H1 (cell line): Measurements from ENCODE around the gene GPR39. TPM values are rescaled to one million over a fixed set of nuclear protein-coding genes. Genes with fewer than 3 reads are reported as not detected.

Experiments
- CTCF ChIA-PET: fragments of 300-600 bp; sonication (Branson Sonifier 250); formaldehyde crosslinking; loops from one replicate; lab custom pipeline; 2021; ENCODE audit not compliant: partially characterized antibody; lab: Charles Lee
- POLR2A ChIA-PET: fragments of 300-600 bp; sonication (Branson Sonifier 250); formaldehyde crosslinking; loops from one replicate; lab custom pipeline; 2021; ENCODE audit warnings: inconsistent platforms; ENCODE audit not compliant: partially characterized antibody; lab: Charles Lee
- DNase-seq, 2 experiments: peaks; one replicate each; pipeline versions ENCODE4 v3.0.0 to v3.0.0-alpha.2; 2010 to 2022; ENCODE audit warnings: low spot score in 2 of 2, low read depth in 1 of 2, mixed read lengths in 1 of 2
- FAIRE-seq: peaks from 2 replicates; lab custom pipeline; 2011; peaks lifted over from hg19 to GRCh38; lab: Jason Lieb, UNC
- H2AFZ ChIP-seq: 2 replicates; pipeline ENCODE4 v1.8.1; 2012; ENCODE audit warnings: low read length, inconsistent platforms
- H2AK5ac ChIP-seq: 2 replicates; pipeline ENCODE4 v1.6.1; 2013; ENCODE audit warnings: low read depth, low read length
- H2BK120ac ChIP-seq: replicated peaks from 2 replicates; pipeline ENCODE3; 2013; ENCODE audit warnings: low read depth, low read length, inconsistent platforms
- H2BK12ac ChIP-seq: 2 replicates; pipeline ENCODE4 v1.6.1; 2013; ENCODE audit warnings: low read depth, low read length
- H2BK15ac ChIP-seq: 2 replicates; pipeline ENCODE4 v1.6.1; 2013; ENCODE audit warnings: low read length
- H2BK20ac ChIP-seq: 2 replicates; pipeline ENCODE4 v1.6.1; 2013; ENCODE audit warnings: low read length
- H2BK5ac ChIP-seq: 2 replicates; pipeline ENCODE4 v1.6.1; 2013; ENCODE audit warnings: low read depth, low read length
- H3K14ac ChIP-seq: 2 replicates; pipeline ENCODE4 v1.6.1; 2013; ENCODE audit warnings: inconsistent platforms; ENCODE audit not compliant: insufficient read length
- H3K18ac ChIP-seq: 2 replicates; pipeline ENCODE4 v1.6.1; 2013; ENCODE audit warnings: low read length; ENCODE audit errors: extremely low read depth
- H3K23ac ChIP-seq: 2 replicates; pipeline ENCODE4 v1.6.1; 2013; ENCODE audit warnings: inconsistent platforms; ENCODE audit not compliant: insufficient read length
- H3K23me2 ChIP-seq: 2 replicates; pipeline ENCODE4 v1.6.1; 2013; ENCODE audit warnings: low read depth, low read length
- H3K27ac ChIP-seq: 2 replicates; pipeline ENCODE4 v1.6.1; 2011; ENCODE audit warnings: low read depth, low read length, inconsistent platforms
- H3K27me3 ChIP-seq, 4 experiments: replicated peaks in 1 of 4; 1 replicate in 1 of 4; 2 replicates in 3 of 4; pipeline versions ENCODE4 v1.6.1 to v1.8.1; 2011 to 2013; ENCODE audit warnings: low read length in 3 of 4, mild to moderate bottlenecking in 3 of 4, inconsistent platforms in 2 of 4, mixed read lengths in 2 of 4, moderate library complexity in 1 of 4; ENCODE audit not compliant: control insufficient read depth in 3 of 4, insufficient read depth in 3 of 4; ENCODE audit errors: extremely low read depth in 1 of 4
- H3K36me3 ChIP-seq, 4 experiments: 2 replicates each; pipeline versions ENCODE4 v1.6.1 to v1.8.1; 2011 to 2013; ENCODE audit warnings: mild to moderate bottlenecking in 4 of 4, low read length in 3 of 4, moderate library complexity in 2 of 4, control low read depth in 1 of 4, inconsistent platforms in 1 of 4; ENCODE audit not compliant: insufficient read depth in 4 of 4, control insufficient read depth in 2 of 4
- H3K4ac ChIP-seq: replicated peaks from 2 replicates; pipeline ENCODE3; 2013; ENCODE audit warnings: low read length, low read depth, mixed read lengths, inconsistent platforms; ENCODE audit not compliant: insufficient read length
- H3K4me1 ChIP-seq, 4 experiments: replicated peaks in 1 of 4; 1 replicate in 1 of 4; 2 replicates in 3 of 4; pipeline versions ENCODE4 v1.6.1 to v1.8.1; 2011 to 2013; ENCODE audit warnings: low read length in 3 of 4, inconsistent platforms in 2 of 4, mixed read lengths in 1 of 4; ENCODE audit not compliant: insufficient read depth in 4 of 4, control insufficient read depth in 3 of 4
- H3K4me2 ChIP-seq, 2 experiments: 2 replicates each; pipeline versions ENCODE4 v1.6.1 to v1.8.1; 2011 to 2013; ENCODE audit warnings: low read depth in 2 of 2, low read length in 2 of 2, control low read depth in 1 of 2, inconsistent platforms in 1 of 2, mild to moderate bottlenecking in 1 of 2; ENCODE audit not compliant: insufficient read depth in 1 of 2
- H3K4me3 ChIP-seq, 4 experiments: fragments of 200-600, 300-600 bp in 1 of 4; sonication (generic), shearing (Covaris generic), sonication (Bioruptor Twin) in 1 of 4; 2 replicates each; pipeline versions ENCODE4 v1.5.1 to v1.8.1; 2011 to 2016; ENCODE audit warnings: low read length in 4 of 4, low read depth in 3 of 4, control low read depth in 2 of 4, inconsistent platforms in 2 of 4, mild to moderate bottlenecking in 2 of 4, mixed read lengths in 1 of 4, moderate library complexity in 1 of 4; ENCODE audit not compliant: insufficient read depth in 2 of 4; ENCODE audit errors: extremely low read depth in 1 of 4
- H3K56ac ChIP-seq: replicated peaks from 2 replicates; pipeline ENCODE3; 2013; ENCODE audit warnings: low read depth, mild to moderate bottlenecking, mixed read lengths, low read length, inconsistent platforms; ENCODE audit not compliant: insufficient read length
- H3K79me1 ChIP-seq: 2 replicates; pipeline ENCODE4 v1.6.1; 2013; ENCODE audit warnings: low read depth, low read length, control low read depth
- H3K79me2 ChIP-seq, 2 experiments: 2 replicates each; pipeline versions ENCODE4 v1.6.1 to v1.8.1; 2012 to 2013; ENCODE audit warnings: low read length in 2 of 2, mild to moderate bottlenecking in 2 of 2, inconsistent platforms in 1 of 2; ENCODE audit not compliant: insufficient read depth in 2 of 2, control insufficient read depth in 1 of 2
- H3K9ac ChIP-seq, 4 experiments: replicated peaks in 1 of 4; 1 replicate in 1 of 4; 2 replicates in 3 of 4; pipeline versions ENCODE4 v1.6.1 to v1.8.1; 2011 to 2013; ENCODE audit warnings: low read depth in 3 of 4, low read length in 3 of 4, control low read depth in 2 of 4, mild to moderate bottlenecking in 2 of 4, moderate library complexity in 2 of 4, inconsistent platforms in 1 of 4; ENCODE audit errors: extremely low read depth in 1 of 4
- H3K9me3 ChIP-seq, 2 experiments: 2 replicates each; pipeline versions ENCODE4 v1.6.1 to v1.8.1; 2012 to 2013; ENCODE audit warnings: mild to moderate bottlenecking in 2 of 2, moderate library complexity in 2 of 2, control low read depth in 1 of 2, inconsistent platforms in 1 of 2, low read depth in 1 of 2, low read length in 1 of 2, mixed read lengths in 1 of 2; ENCODE audit not compliant: insufficient read depth in 2 of 2
- H4K20me1 ChIP-seq, 2 experiments: replicated peaks in 1 of 2; 2 replicates each; pipeline versions ENCODE3 to v1.8.1; 2011 to 2013; ENCODE audit warnings: inconsistent platforms in 2 of 2, low read length in 2 of 2, mild to moderate bottlenecking in 1 of 2; ENCODE audit not compliant: insufficient read depth in 2 of 2, control insufficient read depth in 1 of 2
- H4K5ac ChIP-seq: 2 replicates; pipeline ENCODE4 v1.6.1; 2013; ENCODE audit warnings: low read length, low read depth, mixed read lengths, inconsistent platforms; ENCODE audit not compliant: insufficient read length
- H4K8ac ChIP-seq: 2 replicates; pipeline ENCODE4 v1.8.0; 2013; ENCODE audit warnings: mild to moderate bottlenecking, moderate library complexity, low read length, inconsistent platforms; ENCODE audit not compliant: insufficient read depth; ENCODE audit errors: extremely low read depth
- H4K91ac ChIP-seq: replicated peaks from 2 replicates; pipeline ENCODE3; 2013; ENCODE audit warnings: low read length, mixed read lengths, inconsistent platforms; ENCODE audit not compliant: insufficient read length
- ATF3 ChIP-seq: IDR thresholded peaks from 2 replicates; pipeline ENCODE4 v1.6.1; 2011; ENCODE audit warnings: low read depth, mild to moderate bottlenecking, low read length; ENCODE audit not compliant: insufficient read depth
- CREB1 ChIP-seq: IDR thresholded peaks from 2 replicates; pipeline ENCODE4 v1.6.1; 2012; ENCODE audit warnings: inconsistent platforms
- E2F6 ChIP-seq: IDR thresholded peaks from 2 replicates; pipeline ENCODE4 v1.6.1; 2012; ENCODE audit warnings: inconsistent platforms
- GTF2F1 ChIP-seq: IDR thresholded peaks from 2 replicates; pipeline ENCODE4 v1.6.1; 2012; ENCODE audit warnings: low read depth, low read length, improper control_type of control experiment, borderline replicate concordance
- HDAC2 ChIP-seq, 2 experiments: fragments of 300-600 bp in 1 of 2; sonication (generic) in 1 of 2; IDR thresholded peaks; 2 replicates each; pipeline ENCODE4 v1.6.1; 2011 to 2012; ENCODE audit warnings: low read depth in 2 of 2, low read length in 2 of 2, mild to moderate bottlenecking in 2 of 2, moderate library complexity in 2 of 2, borderline replicate concordance in 1 of 2, inconsistent platforms in 1 of 2
- NANOG ChIP-seq: IDR thresholded peaks from 2 replicates; pipeline ENCODE4 v1.6.1; 2011; ENCODE audit warnings: low read length, low read depth, mild to moderate bottlenecking, inconsistent platforms; ENCODE audit not compliant: insufficient read depth, poor library complexity, severe bottlenecking
- NRF1 ChIP-seq: IDR thresholded peaks from 2 replicates; pipeline ENCODE4 v1.6.1; 2011; ENCODE audit warnings: mild to moderate bottlenecking, low read depth, low read length, improper control_type of control experiment
- PHF8 ChIP-seq: fragments of 200-600 bp; sonication (generic); conservative IDR thresholded peaks from 2 replicates; pipeline ENCODE4 v1.7.1; 2012; ENCODE audit warnings: low read depth, mild to moderate bottlenecking, inconsistent platforms, low read length, moderate library complexity
- RFX5 ChIP-seq: IDR thresholded peaks from 2 replicates; pipeline ENCODE4 v1.6.1; 2011; ENCODE audit warnings: low read depth, low read length, improper control_type of control experiment, borderline replicate concordance
- SP1 ChIP-seq: IDR thresholded peaks from 2 replicates; pipeline ENCODE4 v1.6.1; 2011; ENCODE audit warnings: low read depth, low read length
- TBP ChIP-seq: IDR thresholded peaks from 2 replicates; pipeline ENCODE4 v1.6.1; 2011; ENCODE audit warnings: low read depth, low read length, improper control_type of control experiment
- USF2 ChIP-seq: IDR thresholded peaks from 2 replicates; pipeline ENCODE4 v1.6.1; 2011; ENCODE audit warnings: low read length, improper control_type of control experiment
- WGBS, 2 experiments: shearing (Covaris generic) in 1 of 2; methylation state at CpG; one replicate each; pipeline versions ENCODE4 v1.1.6 to v1.1.7; 2013 to 2015; ENCODE audit warnings: low lambda C conversion rate in 2 of 2, mixed read lengths in 2 of 2, inconsistent platforms in 1 of 2, low coverage in 1 of 2, missing lambda C conversion rate in 1 of 2; ENCODE audit not compliant: insufficient replicate concordance in 2 of 2, insufficient coverage in 1 of 2, insufficient read length in 1 of 2; ENCODE audit errors: extremely low coverage in 1 of 2, missing lambda C conversion rate in 1 of 2; 5-methylcytosine and 5-hydroxymethylcytosine counted together
- polyA plus RNA-seq, 7 experiments: library from polyadenylated mRNA; depleted of rRNA in 3 of 7; stranded (reverse) in 5 of 7; unstranded in 2 of 7; fragments of >200 nt in 5 of 7; fragments of 200-250 nt in 2 of 7; gene quantifications; 1 replicate in 5 of 7; 2 replicates in 1 of 7; 4 replicates in 1 of 7; pipeline versions ENCODE4 v1.2.1 to v1.2.3, GENCODE V29; 2011 to 2013; ENCODE audit warnings: missing spikeins in 2 of 7, mixed read lengths in 2 of 7
- total RNA-seq: library from RNA; stranded (reverse); fragmentation: NEBNext Ultra II Directional; extraction: Animal tissue kit (Norgen Biotek cat#: 25700); gene quantifications from 2 replicates; pipeline ENCODE4 v1.2.1, GENCODE V29; 2021

GPR39 gene
- total and polyA plus RNA-seq, 2 of the 8 experiments (the other 6 are each of a cell fraction or from before 2014, with no cell fraction given) = 0.63 to 2.7 TPM

GRCh38 chr2:132518302-132518701 lies 101.7 kb downstream of the GPR39 start:
- POLR2A ChIA-PET = no interaction called here
- H3K27me3 ChIP-seq = no peaks in the 10 kb centered on the region
- TF ChIP-seq ATF3 = no peak
- no peak for TF ChIP-seq SP1
- TF ChIP-seq NRF1 = no peak
- TF ChIP-seq NANOG = no peak
- no peak for TF ChIP-seq RFX5
- TF ChIP-seq USF2 = no peak
- TF ChIP-seq HDAC2 (IDR thresholded peaks at IDR 0.05; ENCODE audit: borderline replicate concordance in 1 of 2, low read depth in 2 of 2, low read length in 2 of 2) = no peak
- no peak for TF ChIP-seq GTF2F1
- no peak for TF ChIP-seq E2F6
- TF ChIP-seq PHF8 = no peak
- TF ChIP-seq TBP = no peak
- TF ChIP-seq CREB1 = no peak

More at GRCh38 chr2:132518302-132518701, 101.7 kb downstream of the GPR39 start:
- Histone ChIP-seq H2BK15ac (no peak overlapping the region), H4K8ac (no peak overlapping the region), H3K9me3 (no peaks in the 10 kb centered on the region), H4K91ac (no peak overlapping the region), H3K9ac (no peak overlapping the region), H2AFZ (no peak overlapping the region), H3K79me2 (no peaks in the 10 kb centered on the region), H4K20me1 (no peaks in the 10 kb centered on the region), H3K18ac (no peak overlapping the region), H2BK12ac (no peak overlapping the region), H3K4me3 (no peak overlapping the region), H3K23me2 (no peaks in the 10 kb centered on the region; the same call in 1 of the 2 replicates), H3K4me2 (no peak overlapping the region), H3K36me3 (no peaks in the 10 kb centered on the region), H3K23ac (no peak overlapping the region), H2BK5ac (no peak overlapping the region), H3K79me1 (no peaks in the 10 kb centered on the region), H4K5ac (no peak overlapping the region), H3K56ac (no peak overlapping the region), H3K4ac (no peak overlapping the region), H2BK20ac (no peak overlapping the region), H3K27ac (no peak overlapping the region), H2AK5ac (no peak overlapping the region), H2BK120ac (no peak overlapping the region), H3K4me1 (peaks cover 0 to 4% (median 0%) of the 10 kb centered on the region in 4 experiments; a peak in 2 of 7 replicates), H3K14ac (no peak overlapping the region)
- no peak for FAIRE-seq
- 92% methylated on average over 4 of the region's 4 CpGs; no CpG with 5 or more reads in 1 of the 2 experiments for WGBS, 2 experiments
- CTCF ChIA-PET = interaction anchor here (1.2 kb wide), 1 partner anchor 69 kb away, joined by 3 read pairs; no protein-coding TSS in a partner anchor
- no peak for DNase-seq
